Lower lobe of right lung (tissue), 2 donors: ENCODE measurements around the gene ANKS3. TPM values are rescaled to one million over a fixed set of nuclear protein-coding genes. Genes with fewer than 3 reads are reported as not detected.

ENCODE experiments used
- ATAC-seq, 2 donors: fragments of 200-7000 bp; cut with Tn5 transposase; one replicate each; pipeline ENCODE4 v1.9.1; 2020 to 2022; ENCODE audit warnings: mild to moderate bottlenecking in 2 of 2, moderate library complexity in 2 of 2
- DNase-seq: peaks from one replicate; pipeline ENCODE4 v3.0.0-alpha.2; 2020
- H3K27ac ChIP-seq: fragments of 200-600 bp; one replicate; pipeline ENCODE4 v1.8.0; 2022
- H3K27me3 ChIP-seq: fragments of 200-600 bp; one replicate; pipeline ENCODE4 v1.8.0; 2022; ENCODE audit warnings: low read depth
- H3K36me3 ChIP-seq: fragments of 200-600 bp; one replicate; pipeline ENCODE4 v1.8.0; 2022; ENCODE audit warnings: mild to moderate bottlenecking
- H3K4me1 ChIP-seq: fragments of 200-600 bp; one replicate; pipeline ENCODE4 v1.8.0; 2022
- H3K4me3 ChIP-seq: fragments of 200-600 bp; one replicate; pipeline ENCODE4 v1.8.0; 2022; ENCODE audit warnings: mild to moderate bottlenecking
- H3K9me3 ChIP-seq: fragments of 200-600 bp; one replicate; pipeline ENCODE4 v1.8.0; 2022
- intact Hi-C: fragments of 100-400 bp; cut with DNase I; formaldehyde crosslinking; loops from one replicate; pipeline ENCODE4 v1.11.0; 2022
- total RNA-seq: library from RNA; stranded (reverse); fragmentation: NEBNext Ultra II Directional; extraction: Animal tissue kit (Norgen Biotek cat#: 25700); gene quantifications from one replicate; pipeline ENCODE4 v1.2.1, GENCODE V29; 2021
- TF ChIP-seq, protein P1 (sequence below): fragments of 200-600 bp; IDR thresholded peaks from one replicate; pipeline ENCODE4 v1.8.0; 2022; ENCODE audit warnings: antibody characterized with exemption, mild to moderate bottlenecking
- donor health status: DM: no; HTN: yes; CAD: no; lungs with severe emphysema.

The ANKS3 gene
- total RNA-seq, 1 donor from 2014 or later: 20.6 TPM

DNA sequence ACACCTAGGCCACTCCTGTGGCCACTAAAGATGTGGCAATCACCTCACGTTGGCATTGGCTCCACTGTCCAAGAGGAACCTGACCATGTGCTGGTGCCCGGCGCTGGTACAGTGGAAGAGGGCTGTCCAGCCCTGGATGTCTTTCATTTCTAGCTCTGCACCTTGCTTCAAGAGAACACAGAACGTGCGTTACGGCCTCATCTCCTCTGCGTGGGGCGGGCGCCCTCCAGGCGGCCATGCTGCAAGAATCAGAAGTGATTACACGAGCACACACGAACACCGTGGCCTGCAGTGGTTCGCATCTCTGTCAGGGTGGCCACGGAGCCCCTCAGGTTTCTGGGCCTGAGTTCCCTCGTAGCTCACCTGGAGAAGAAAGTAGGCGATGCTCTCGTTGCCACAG, 7.5 kb downstream of the ANKS3 start:
- Histone ChIP-seq H3K9me3 (no peaks in the 10 kb centered on the region), H3K36me3 (peaks cover 80% of the 10 kb centered on the region), H3K4me1 (no peaks in the 10 kb centered on the region), H3K27me3 (no peaks in the 10 kb centered on the region), H3K27ac (no peak overlapping the region), H3K4me3 (no peak overlapping the region)
- DNase-seq (no peak), ATAC-seq (no peak)
- TF ChIP-seq, protein P1, sequence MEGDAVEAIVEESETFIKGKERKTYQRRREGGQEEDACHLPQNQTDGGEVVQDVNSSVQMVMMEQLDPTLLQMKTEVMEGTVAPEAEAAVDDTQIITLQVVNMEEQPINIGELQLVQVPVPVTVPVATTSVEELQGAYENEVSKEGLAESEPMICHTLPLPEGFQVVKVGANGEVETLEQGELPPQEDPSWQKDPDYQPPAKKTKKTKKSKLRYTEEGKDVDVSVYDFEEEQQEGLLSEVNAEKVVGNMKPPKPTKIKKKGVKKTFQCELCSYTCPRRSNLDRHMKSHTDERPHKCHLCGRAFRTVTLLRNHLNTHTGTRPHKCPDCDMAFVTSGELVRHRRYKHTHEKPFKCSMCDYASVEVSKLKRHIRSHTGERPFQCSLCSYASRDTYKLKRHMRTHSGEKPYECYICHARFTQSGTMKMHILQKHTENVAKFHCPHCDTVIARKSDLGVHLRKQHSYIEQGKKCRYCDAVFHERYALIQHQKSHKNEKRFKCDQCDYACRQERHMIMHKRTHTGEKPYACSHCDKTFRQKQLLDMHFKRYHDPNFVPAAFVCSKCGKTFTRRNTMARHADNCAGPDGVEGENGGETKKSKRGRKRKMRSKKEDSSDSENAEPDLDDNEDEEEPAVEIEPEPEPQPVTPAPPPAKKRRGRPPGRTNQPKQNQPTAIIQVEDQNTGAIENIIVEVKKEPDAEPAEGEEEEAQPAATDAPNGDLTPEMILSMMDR: no peak
- intact Hi-C loops: no loop called here

DNA sequence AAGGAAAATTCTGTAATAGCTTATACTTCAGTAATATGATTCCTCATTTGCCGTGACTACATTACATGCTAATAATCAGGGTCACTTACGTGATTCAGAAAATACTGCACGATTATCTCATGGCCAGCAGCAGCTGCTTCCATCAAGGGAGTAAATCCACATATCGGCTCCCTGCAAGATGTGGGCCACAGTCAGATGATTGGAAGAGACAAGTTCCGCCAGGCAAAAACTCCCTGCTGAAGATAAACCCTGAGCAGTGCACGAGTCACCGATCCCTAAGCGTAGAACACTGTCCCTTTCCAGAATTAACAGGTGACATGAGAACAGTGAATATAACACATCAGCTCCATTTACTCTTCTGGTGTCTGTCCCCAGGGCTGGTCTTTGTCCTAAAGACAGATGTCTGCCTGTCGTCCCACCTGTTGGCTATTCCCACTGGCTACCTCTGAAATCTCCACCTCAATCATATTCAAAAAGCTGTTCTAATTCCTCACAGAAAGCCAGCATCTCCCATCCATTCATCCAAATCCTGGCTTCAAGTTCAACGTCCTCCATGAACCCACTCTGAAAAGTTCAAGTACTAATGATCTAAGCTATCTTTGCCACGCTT, 9.3 kb downstream of the ANKS3 start:
- TF ChIP-seq, protein P1: no peak
- DNase-seq: no peak
- intact Hi-C loops: no loop called here
- Histone ChIP-seq H3K9me3 (no peaks in the 10 kb centered on the region), H3K36me3 (peaks cover 75% of the 10 kb centered on the region), H3K27me3 (no peaks in the 10 kb centered on the region), H3K4me1 (no peaks in the 10 kb centered on the region), H3K4me3 (no peak overlapping the region), H3K27ac (no peak overlapping the region)
- ATAC-seq: no peak

DNA sequence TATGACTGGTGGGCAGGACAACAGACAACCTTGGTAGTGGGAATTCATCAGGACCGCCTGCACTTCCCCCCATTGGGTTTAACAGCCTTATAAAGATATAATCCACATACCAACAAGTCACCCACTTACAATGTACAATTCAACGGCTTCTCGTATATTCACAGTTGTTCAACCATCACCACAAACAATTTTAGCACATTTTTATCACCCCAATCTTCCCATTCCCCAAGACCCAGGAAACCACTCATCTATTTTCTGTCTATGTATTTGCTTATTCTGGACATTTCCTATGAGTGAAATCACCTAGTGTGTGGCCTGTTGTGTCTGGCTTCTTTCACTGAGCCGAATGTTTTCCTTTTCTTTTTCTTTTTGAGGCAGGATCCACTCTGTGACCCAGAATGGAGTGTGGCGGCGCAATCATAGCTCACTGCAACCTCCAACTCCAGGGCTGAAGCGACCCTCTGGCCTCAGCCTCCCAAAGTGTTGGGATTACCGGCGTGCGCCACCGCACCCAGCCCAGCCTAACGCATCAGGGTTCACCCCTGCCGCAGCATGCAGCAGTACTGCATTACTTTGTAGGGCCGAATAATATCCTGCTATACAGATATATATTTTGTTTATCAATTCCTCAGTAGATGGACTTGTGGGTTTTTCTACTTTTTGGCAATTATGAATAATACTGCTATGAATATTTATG, 10.9 kb downstream of the ANKS3 start:
- DNase-seq: peak; percentile 16
- no peak overlapping the region for H3K27ac ChIP-seq
- no peak overlapping the region for H3K4me3 ChIP-seq
- no peaks in the 10 kb centered on the region for H3K4me1 ChIP-seq
- H3K27me3 ChIP-seq: no peaks in the 10 kb centered on the region
- H3K9me3 ChIP-seq: no peaks in the 10 kb centered on the region
- no peak for ATAC-seq
- TF ChIP-seq, protein P1: no peak
- intact Hi-C loops: no loop called here
- H3K36me3 ChIP-seq: peaks cover 72% of the 10 kb centered on the region

DNA sequence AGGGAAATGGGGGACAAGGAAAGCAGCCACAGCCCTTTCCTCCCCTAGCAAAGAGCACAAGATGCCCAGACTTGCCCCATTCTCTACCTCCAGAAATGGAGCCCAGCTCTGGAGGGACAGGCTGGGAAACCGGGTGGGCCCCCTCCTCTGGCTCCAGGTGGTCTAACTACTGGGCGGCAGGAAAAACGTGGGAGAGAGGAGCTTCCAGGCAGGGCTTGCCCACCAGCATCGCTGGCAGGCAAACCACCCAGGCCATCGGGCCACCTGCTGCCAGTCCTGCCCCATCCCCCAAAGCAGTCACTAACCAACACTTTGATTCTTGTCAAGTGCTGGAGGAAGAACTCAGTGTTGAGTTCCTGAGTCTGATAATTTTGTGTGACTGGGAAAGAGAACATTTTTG, 15.6 kb downstream of the ANKS3 start:
- ATAC-seq: no peak
- TF ChIP-seq, protein P1: no peak
- H3K4me1 ChIP-seq: no peaks in the 10 kb centered on the region
- no peak overlapping the region for H3K4me3 ChIP-seq
- no peaks in the 10 kb centered on the region for H3K9me3 ChIP-seq
- H3K36me3 ChIP-seq: peaks cover 57% of the 10 kb centered on the region
- intact Hi-C loops: no loop called here
- H3K27me3 ChIP-seq: no peaks in the 10 kb centered on the region
- H3K27ac ChIP-seq: no peak overlapping the region
- DNase-seq: no peak

DNA sequence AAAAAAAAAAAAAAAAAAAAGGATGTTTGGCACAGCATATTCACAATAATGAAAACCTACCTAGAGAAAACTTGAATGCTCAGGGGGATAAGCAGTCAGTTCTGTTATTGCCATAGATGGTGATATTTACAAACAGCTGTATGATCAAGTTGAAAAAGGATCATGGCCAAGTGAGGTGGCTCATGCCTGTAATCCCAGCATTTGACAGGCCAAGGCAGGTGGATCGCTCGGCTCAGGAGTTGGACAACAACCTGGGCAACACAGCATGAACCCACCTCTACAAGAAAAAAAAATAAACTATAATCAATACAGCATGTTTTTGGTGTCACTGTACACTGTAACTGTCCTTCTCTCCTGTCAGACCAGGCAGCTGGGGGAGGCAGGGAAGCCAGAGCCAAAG, 19.1 kb downstream of the ANKS3 start:
- H3K4me1 ChIP-seq: no peaks in the 10 kb centered on the region
- H3K4me3 ChIP-seq: no peak overlapping the region
- no peak for ATAC-seq
- H3K27me3 ChIP-seq: no peaks in the 10 kb centered on the region
- no peaks in the 10 kb centered on the region for H3K9me3 ChIP-seq
- peaks cover 74% of the 10 kb centered on the region for H3K36me3 ChIP-seq
- TF ChIP-seq, protein P1: no peak
- intact Hi-C loops: no loop called here
- DNase-seq: no peak
- H3K27ac ChIP-seq: no peak overlapping the region
